Omental fat pad (tissue), 4 donors: Measurements from ENCODE around the gene NLRP14. TPM values are rescaled to one million over a fixed set of nuclear protein-coding genes. Genes with fewer than 3 reads are reported as not detected.
A peak's percentile ranks its signal among the peaks of the same experiment; 100 is the strongest.

Experiments
- ATAC-seq: fragments of 150-250 bp; one replicate; pipeline ENCODE4 v1.9.1; 2016; ENCODE audit warnings: mild to moderate bottlenecking, moderate library complexity; ENCODE audit not compliant: low FRiP score
- DNase-seq: peaks from one replicate; pipeline ENCODE4 v3.0.0-alpha.2; 2019; ENCODE audit warnings: low spot score
- total RNA-seq, 4 donors: library from RNA; depleted of rRNA; stranded (reverse); fragments of >200 nt; gene quantifications; one replicate each; pipeline ENCODE4 v1.1.0, GENCODE V29; 2016
- TF ChIP-seq, protein P1 (sequence below), 3 donors: fragments of 450-650 bp; IDR thresholded peaks; one replicate each; pipeline ENCODE4 v1.5.1; 2016 to 2017; ENCODE audit warnings: antibody characterized with exemption in 3 of 3, mild to moderate bottlenecking in 3 of 3, moderate library complexity in 2 of 3

The NLRP14 gene, protein sequence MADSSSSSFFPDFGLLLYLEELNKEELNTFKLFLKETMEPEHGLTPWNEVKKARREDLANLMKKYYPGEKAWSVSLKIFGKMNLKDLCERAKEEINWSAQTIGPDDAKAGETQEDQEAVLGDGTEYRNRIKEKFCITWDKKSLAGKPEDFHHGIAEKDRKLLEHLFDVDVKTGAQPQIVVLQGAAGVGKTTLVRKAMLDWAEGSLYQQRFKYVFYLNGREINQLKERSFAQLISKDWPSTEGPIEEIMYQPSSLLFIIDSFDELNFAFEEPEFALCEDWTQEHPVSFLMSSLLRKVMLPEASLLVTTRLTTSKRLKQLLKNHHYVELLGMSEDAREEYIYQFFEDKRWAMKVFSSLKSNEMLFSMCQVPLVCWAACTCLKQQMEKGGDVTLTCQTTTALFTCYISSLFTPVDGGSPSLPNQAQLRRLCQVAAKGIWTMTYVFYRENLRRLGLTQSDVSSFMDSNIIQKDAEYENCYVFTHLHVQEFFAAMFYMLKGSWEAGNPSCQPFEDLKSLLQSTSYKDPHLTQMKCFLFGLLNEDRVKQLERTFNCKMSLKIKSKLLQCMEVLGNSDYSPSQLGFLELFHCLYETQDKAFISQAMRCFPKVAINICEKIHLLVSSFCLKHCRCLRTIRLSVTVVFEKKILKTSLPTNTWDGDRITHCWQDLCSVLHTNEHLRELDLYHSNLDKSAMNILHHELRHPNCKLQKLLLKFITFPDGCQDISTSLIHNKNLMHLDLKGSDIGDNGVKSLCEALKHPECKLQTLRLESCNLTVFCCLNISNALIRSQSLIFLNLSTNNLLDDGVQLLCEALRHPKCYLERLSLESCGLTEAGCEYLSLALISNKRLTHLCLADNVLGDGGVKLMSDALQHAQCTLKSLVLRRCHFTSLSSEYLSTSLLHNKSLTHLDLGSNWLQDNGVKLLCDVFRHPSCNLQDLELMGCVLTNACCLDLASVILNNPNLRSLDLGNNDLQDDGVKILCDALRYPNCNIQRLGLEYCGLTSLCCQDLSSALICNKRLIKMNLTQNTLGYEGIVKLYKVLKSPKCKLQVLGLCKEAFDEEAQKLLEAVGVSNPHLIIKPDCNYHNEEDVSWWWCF
- total RNA-seq: not detected

DNA sequence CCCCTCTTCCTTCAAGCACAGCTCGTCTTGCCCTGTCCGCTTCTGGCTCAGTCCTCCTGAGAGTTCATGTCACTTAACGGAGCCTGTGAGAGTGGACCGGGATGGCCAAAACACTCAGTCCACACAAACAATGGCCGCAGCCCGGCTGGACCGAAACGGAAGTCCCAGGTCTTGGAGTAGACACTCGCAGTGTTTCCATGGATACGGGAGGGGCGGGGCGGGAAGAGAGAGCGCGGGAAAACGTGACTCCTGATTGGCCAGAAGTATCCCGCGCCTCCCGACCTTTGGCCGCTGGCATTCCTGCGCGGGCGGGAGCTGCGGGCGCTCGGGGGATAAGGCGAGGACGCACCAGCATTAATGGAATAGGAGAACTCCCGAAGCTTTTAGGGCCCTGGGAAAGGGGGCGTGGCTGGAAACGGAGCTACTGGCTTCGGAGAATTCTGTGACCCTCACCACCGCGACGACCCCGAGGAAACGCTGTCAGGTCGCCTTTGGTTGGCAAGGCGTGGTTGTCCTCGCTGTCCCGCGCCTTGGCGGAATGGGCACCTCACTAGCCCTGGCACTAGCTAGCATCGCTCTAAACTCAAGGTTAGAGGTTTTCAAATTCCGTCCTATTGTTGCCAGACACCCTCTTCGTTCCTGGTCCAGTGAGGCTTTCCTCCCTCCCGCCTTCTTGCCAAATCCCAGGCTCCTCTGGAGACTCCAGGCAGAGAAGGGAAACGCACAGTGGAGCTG lies at the start of gene NLRP14, which contains the start of gene ZNF214:
NLRP14 (plus strand) TSS at position 297 of the 735 bp plus-strand sequence. CDS start 18,108 bp downstream, outside the sequence.
ZNF214 (minus strand) TSS at position 164 of the 735 bp plus-strand sequence. CDS start 17,511 bp downstream, outside the sequence.
- ATAC-seq: peak; percentile 97
- TF ChIP-seq, protein P1, sequence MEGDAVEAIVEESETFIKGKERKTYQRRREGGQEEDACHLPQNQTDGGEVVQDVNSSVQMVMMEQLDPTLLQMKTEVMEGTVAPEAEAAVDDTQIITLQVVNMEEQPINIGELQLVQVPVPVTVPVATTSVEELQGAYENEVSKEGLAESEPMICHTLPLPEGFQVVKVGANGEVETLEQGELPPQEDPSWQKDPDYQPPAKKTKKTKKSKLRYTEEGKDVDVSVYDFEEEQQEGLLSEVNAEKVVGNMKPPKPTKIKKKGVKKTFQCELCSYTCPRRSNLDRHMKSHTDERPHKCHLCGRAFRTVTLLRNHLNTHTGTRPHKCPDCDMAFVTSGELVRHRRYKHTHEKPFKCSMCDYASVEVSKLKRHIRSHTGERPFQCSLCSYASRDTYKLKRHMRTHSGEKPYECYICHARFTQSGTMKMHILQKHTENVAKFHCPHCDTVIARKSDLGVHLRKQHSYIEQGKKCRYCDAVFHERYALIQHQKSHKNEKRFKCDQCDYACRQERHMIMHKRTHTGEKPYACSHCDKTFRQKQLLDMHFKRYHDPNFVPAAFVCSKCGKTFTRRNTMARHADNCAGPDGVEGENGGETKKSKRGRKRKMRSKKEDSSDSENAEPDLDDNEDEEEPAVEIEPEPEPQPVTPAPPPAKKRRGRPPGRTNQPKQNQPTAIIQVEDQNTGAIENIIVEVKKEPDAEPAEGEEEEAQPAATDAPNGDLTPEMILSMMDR (IDR thresholded peaks at IDR 0.05): no peak
- DNase-seq: peak; percentile 82

DNA sequence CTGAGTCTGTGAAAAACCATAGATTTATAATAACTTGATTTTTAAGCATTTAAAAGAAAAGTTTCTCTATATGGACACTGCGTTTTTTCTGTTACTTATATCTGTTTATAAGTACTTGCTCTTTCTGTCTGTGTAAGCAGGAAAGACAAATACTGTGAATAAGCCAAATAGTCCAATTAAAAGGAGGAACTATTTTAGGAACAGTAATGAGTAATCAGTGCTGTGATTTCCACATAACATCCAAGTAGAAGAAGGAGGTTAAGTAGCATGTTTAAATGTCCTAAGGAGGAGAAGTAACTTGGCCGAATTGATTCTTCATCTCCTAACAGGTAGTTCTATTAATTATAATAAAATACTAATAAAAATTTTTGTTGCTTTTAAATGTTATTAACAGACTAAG lies 40.9 kb upstream of the NLRP14 start:
- ATAC-seq: no peak
- TF ChIP-seq, protein P1 (IDR thresholded peaks at IDR 0.05): no peak
- no peak for DNase-seq

DNA sequence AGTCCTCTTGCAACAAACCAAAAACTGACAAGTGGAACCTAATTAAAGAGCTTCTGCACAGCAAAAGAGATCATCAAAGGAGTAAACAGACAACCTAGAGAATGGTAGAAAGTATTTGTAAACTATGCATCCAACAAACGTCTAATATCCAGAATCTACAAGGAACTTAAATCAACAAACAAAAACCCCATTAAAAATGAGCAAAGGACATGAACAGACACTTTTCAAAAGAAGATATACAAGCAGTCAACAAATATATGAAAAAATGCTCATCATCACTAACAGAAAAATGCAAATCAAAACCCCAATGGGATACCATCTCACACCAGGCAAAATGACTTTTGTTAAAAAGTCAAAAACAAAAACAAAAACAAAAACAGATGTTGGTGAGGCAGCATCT lies 33.8 kb upstream of the NLRP14 start:
- ATAC-seq (no peak), DNase-seq (no peak)
- TF ChIP-seq, protein P1 (IDR thresholded peaks at IDR 0.05): no peak

DNA sequence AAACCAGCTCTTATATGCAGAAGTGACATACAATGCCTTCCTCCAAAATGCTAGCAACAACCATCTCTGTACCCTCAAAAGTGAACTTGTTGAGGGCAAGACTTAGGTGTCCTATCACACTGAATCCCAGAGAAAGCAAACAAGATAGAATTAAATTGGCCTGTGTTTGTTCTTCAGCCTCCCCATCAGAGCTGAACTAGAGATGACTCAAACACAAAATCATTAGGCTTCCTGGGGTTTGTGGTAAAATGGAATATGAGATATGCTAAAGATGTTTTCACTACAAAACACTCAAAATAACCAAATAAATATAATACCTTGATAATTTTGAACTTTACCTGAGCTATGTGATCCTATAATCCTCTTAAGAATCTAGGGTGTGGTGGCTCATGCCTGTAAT lies 31.8 kb upstream of the NLRP14 start:
- TF ChIP-seq, protein P1 (IDR thresholded peaks at IDR 0.05): no peak
- DNase-seq (no peak), ATAC-seq (no peak)

DNA sequence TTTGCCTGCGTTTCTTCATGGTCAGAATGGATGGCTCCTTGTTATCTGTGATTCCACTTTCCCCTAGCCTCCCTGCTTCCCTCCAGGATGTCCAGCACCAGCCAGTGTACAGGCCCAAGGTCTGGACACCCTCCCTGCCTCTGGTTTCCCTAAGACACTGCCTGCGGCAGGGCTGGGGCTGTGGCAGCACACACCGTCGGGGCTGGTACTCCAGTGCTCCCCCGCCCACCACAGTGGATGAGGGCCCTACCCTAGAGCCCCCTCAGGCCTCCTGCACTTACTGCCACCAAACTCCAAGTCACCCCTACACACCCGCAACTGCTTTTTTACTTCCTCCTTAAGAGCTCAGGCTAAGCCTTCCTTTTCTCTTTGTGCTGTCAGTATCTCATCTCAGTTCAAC lies 29.1 kb upstream of the NLRP14 start:
- TF ChIP-seq, protein P1 (IDR thresholded peaks at IDR 0.05): no peak
- no peak for DNase-seq
- ATAC-seq: no peak

DNA sequence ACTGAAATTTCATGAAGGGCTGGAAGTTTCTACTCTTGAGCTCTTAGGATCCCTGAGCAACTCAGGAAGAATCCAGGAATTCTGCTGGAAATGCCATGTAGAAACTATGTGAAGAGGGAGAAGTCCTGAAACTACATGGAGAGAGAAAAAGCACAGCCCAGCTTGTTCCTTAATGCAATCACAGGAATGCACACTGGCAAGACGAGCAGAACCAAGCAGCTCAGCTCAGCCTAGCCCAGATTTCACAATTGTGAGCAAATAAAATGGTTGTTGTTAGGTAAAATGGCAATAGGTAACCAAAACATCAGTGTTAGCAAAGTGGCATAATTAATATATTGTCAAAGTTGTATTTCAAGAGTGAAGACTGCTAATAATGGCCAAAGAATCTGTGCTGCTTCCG lies 28.3 kb upstream of the NLRP14 start:
- TF ChIP-seq, protein P1 (IDR thresholded peaks at IDR 0.05): no peak
- no peak for ATAC-seq
- no peak for DNase-seq
